Neural cell (in vitro differentiated cells): ENCODE measurements around the gene CCDC33. TPM values are rescaled to one million over a fixed set of nuclear protein-coding genes. Genes with fewer than 3 reads are reported as not detected.

Experiments used
- H2AFZ ChIP-seq: fragments of 200-600, 300-800 bp; sonication (generic), shearing (Covaris generic); 2 replicates; pipeline ENCODE4 v1.6.0; 2014; ENCODE audit warnings: low read depth, mild to moderate bottlenecking, antibody characterized with exemption, low read length, moderate library complexity
- H3F3A ChIP-seq: fragments of 200-600 bp; shearing (Covaris generic); 2 replicates; pipeline ENCODE4 v1.6.1; 2016; ENCODE audit warnings: mild to moderate bottlenecking, moderate library complexity, mixed read lengths, antibody characterized with exemption, low read length; ENCODE audit not compliant: insufficient read depth, poor library complexity, severe bottlenecking
- H3K27ac ChIP-seq: fragments of 200-600, 300-800 bp; sonication (generic), shearing (Covaris generic); 2 replicates; pipeline ENCODE4 v1.5.1; 2014; ENCODE audit warnings: mild to moderate bottlenecking, low read length, moderate library complexity
- H3K27me3 ChIP-seq: fragments of 300-800, 200-600 bp; sonication (generic), shearing (Covaris generic); 2 replicates; pipeline ENCODE4 v1.6.0; 2014; ENCODE audit warnings: mild to moderate bottlenecking, low read depth, low read length, moderate library complexity; ENCODE audit not compliant: insufficient read depth
- H3K36me3 ChIP-seq: fragments of 300-800, 200-600 bp; sonication (generic), shearing (Covaris generic); 2 replicates; pipeline ENCODE4 v1.5.1; 2014; ENCODE audit warnings: mild to moderate bottlenecking, antibody characterized with exemption, low read length, moderate library complexity; ENCODE audit not compliant: insufficient read depth
- H3K4me2 ChIP-seq: fragments of 300-800, 200-600 bp; sonication (generic), shearing (Covaris generic); 2 replicates; pipeline ENCODE4 v1.6.0; 2014; ENCODE audit warnings: mild to moderate bottlenecking, low read length
- H3K4me3 ChIP-seq: fragments of 300-800, 200-600 bp; sonication (generic), shearing (Covaris generic); 2 replicates; pipeline ENCODE4 v1.5.1; 2014; ENCODE audit warnings: mild to moderate bottlenecking, low read length, moderate library complexity
- H3K79me2 ChIP-seq: fragments of 200-600 bp; shearing (Covaris generic); replicated peaks from 2 replicates; pipeline ENCODE4 v1.6.0; 2014; ENCODE audit warnings: mild to moderate bottlenecking, low read length, moderate library complexity; ENCODE audit not compliant: insufficient read depth
- H3K9ac ChIP-seq: fragments of 300-800, 200-600 bp; sonication (generic), shearing (Covaris generic); 2 replicates; pipeline ENCODE4 v1.6.1; 2016; ENCODE audit warnings: mild to moderate bottlenecking, low read length, mixed read lengths
- H3K9me2 ChIP-seq: fragments of 200-600 bp; shearing (Covaris generic); 2 replicates; pipeline ENCODE4 v1.6.1; 2016; ENCODE audit warnings: mild to moderate bottlenecking, low read length, mixed read lengths; ENCODE audit not compliant: insufficient read depth
- H3K9me3 ChIP-seq: fragments of 200-600, 300-800 bp; sonication (generic), shearing (Covaris generic); 2 replicates; pipeline ENCODE4 v1.6.1; 2016; ENCODE audit warnings: mild to moderate bottlenecking, mixed run types, low read length, moderate library complexity, mixed read lengths
- H4K20me1 ChIP-seq: fragments of 200-600 bp; shearing (Covaris generic); 2 replicates; pipeline ENCODE4 v1.6.1; 2016; ENCODE audit warnings: mild to moderate bottlenecking, mixed run types; ENCODE audit not compliant: insufficient read depth
- CTCF ChIP-seq: fragments of 450-650 bp; IDR thresholded peaks from 2 replicates; pipeline ENCODE4 v1.5.1; 2014; ENCODE audit warnings: antibody characterized with exemption, mild to moderate bottlenecking, moderate library complexity; ENCODE audit not compliant: poor library complexity, severe bottlenecking
- EP300 ChIP-seq: fragments of 450-650 bp; conservative IDR thresholded peaks from 2 replicates; pipeline ENCODE4 v1.6.1; 2014; ENCODE audit warnings: antibody characterized with exemption, mild to moderate bottlenecking, moderate library complexity; ENCODE audit not compliant: poor library complexity, severe bottlenecking
- EZH2 ChIP-seq: fragments of 200-600, 300-800 bp; shearing (Covaris generic), sonication (generic); IDR thresholded peaks from 2 replicates; pipeline ENCODE4 v1.6.1; 2014; ENCODE audit warnings: antibody characterized with exemption, low read length, borderline replicate concordance, mild to moderate bottlenecking; ENCODE audit not compliant: insufficient read depth, poor library complexity, severe bottlenecking
- MXI1 ChIP-seq: fragments of 450-650 bp; conservative IDR thresholded peaks from 2 replicates; pipeline ENCODE4 v1.6.1; 2014; ENCODE audit warnings: antibody characterized with exemption, mild to moderate bottlenecking; ENCODE audit not compliant: poor library complexity, severe bottlenecking
- POLR2AphosphoS5 ChIP-seq: IDR thresholded peaks from 2 replicates; pipeline ENCODE4 v1.6.1; 2012
- RAD21 ChIP-seq: fragments of 450-650 bp; conservative IDR thresholded peaks from 2 replicates; pipeline ENCODE4 v1.6.1; 2014; ENCODE audit warnings: antibody characterized with exemption, mild to moderate bottlenecking, moderate library complexity
- SMC3 ChIP-seq: fragments of 450-650 bp; conservative IDR thresholded peaks from 2 replicates; pipeline ENCODE4 v1.6.1; 2014; ENCODE audit warnings: antibody characterized with exemption, mild to moderate bottlenecking, moderate library complexity; ENCODE audit not compliant: poor library complexity
- TAF1 ChIP-seq: IDR thresholded peaks from 2 replicates; pipeline ENCODE4 v1.6.1; 2012; ENCODE audit warnings: low read depth
- polyA plus RNA-seq: library from polyadenylated mRNA; depleted of rRNA; stranded (reverse); fragments of >200 nt; gene quantifications from 2 replicates; pipeline ENCODE4 v1.2.3, GENCODE V29; 2014
- TF ChIP-seq, protein P1 (sequence below): IDR thresholded peaks from 2 replicates; pipeline ENCODE4 v1.6.1; 2012; ENCODE audit warnings: borderline replicate concordance

CCDC33 gene
- polyA plus RNA-seq, 1 donor from 2014 or later, result 1.4 TPM

DNA sequence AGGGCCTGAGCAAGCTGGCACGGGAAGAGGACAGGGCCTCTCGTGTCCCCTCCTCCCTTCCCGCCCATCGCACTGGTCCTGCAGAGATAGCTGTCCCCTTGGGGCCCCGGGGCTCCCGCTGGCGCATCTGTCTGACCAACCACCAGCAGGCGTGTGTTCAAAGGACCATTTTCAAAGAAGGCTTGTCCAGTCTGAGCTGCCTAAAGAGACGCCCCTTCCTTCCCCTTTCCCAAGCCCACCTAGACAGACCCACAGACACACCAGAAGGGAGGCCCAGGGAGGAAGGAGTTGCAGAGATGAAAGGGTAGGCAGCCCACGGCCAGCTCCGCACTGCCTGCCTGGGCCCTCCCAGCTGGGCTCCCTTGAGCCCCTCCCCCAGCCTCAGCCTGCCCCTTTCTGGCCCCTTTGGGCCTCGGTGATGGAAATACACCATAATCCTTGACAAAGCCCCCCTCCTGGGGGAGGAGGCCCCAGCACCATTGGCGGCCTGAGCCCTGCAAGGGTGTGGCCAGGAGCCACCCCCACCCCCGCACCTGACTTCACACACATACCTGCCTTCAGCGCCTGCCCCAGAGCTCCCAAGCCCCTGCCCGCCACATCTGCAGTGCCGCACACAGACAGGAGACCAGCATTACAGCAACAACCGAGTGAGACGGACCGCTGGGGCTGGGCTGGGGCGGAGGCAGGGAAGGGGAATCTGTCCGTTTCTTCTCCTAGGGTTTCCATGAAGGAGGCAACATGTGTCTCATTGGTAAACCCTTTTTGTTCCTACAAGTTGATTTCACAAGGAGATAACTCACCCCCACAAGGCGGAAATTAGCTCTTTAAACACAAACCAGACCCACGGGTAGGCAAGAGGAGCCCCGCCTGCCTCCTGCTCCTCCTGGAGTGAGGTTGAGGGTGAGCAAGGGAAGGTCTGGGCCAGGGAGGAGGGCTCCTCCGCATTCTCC lies 33.4 kb upstream of the CCDC33 start, which contains the start of gene STRA6:
STRA6 (minus strand) TSS at position 336 of the 950 bp plus-strand sequence. CDS start 520 bp downstream, outside the sequence.
- no peaks in the 10 kb centered on the region for H3K9me2 ChIP-seq
- H3K79me2 ChIP-seq, result no peaks in the 10 kb centered on the region
- H3K9ac ChIP-seq, result peak within 1 kb of the TSS; percentile 42
- TF ChIP-seq EP300 (no peak), EZH2 (no peak), MXI1 (no peak), TAF1 (no peak), SMC3 (no peak), CTCF (peak; percentile 52), RAD21 (peak; percentile 33), POLR2AphosphoS5 (no peak)
- TF ChIP-seq, protein P1, sequence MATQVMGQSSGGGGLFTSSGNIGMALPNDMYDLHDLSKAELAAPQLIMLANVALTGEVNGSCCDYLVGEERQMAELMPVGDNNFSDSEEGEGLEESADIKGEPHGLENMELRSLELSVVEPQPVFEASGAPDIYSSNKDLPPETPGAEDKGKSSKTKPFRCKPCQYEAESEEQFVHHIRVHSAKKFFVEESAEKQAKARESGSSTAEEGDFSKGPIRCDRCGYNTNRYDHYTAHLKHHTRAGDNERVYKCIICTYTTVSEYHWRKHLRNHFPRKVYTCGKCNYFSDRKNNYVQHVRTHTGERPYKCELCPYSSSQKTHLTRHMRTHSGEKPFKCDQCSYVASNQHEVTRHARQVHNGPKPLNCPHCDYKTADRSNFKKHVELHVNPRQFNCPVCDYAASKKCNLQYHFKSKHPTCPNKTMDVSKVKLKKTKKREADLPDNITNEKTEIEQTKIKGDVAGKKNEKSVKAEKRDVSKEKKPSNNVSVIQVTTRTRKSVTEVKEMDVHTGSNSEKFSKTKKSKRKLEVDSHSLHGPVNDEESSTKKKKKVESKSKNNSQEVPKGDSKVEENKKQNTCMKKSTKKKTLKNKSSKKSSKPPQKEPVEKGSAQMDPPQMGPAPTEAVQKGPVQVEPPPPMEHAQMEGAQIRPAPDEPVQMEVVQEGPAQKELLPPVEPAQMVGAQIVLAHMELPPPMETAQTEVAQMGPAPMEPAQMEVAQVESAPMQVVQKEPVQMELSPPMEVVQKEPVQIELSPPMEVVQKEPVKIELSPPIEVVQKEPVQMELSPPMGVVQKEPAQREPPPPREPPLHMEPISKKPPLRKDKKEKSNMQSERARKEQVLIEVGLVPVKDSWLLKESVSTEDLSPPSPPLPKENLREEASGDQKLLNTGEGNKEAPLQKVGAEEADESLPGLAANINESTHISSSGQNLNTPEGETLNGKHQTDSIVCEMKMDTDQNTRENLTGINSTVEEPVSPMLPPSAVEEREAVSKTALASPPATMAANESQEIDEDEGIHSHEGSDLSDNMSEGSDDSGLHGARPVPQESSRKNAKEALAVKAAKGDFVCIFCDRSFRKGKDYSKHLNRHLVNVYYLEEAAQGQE, result no peak
- no peaks in the 10 kb centered on the region for H3F3A ChIP-seq
- no peak within 1 kb of the TSS for H2AFZ ChIP-seq
- no peaks in the 10 kb centered on the region for H4K20me1 ChIP-seq
- H3K9me3 ChIP-seq, result no peaks in the 10 kb centered on the region
- no peaks in the 10 kb centered on the region for H3K36me3 ChIP-seq
- H3K27me3 ChIP-seq, result no peaks in the 10 kb centered on the region
- no peak within 1 kb of the TSS for H3K4me2 ChIP-seq
- peak within 1 kb of the TSS; percentile 27 for H3K4me3 ChIP-seq
- peak within 1 kb of the TSS; percentile 26 for H3K27ac ChIP-seq

DNA sequence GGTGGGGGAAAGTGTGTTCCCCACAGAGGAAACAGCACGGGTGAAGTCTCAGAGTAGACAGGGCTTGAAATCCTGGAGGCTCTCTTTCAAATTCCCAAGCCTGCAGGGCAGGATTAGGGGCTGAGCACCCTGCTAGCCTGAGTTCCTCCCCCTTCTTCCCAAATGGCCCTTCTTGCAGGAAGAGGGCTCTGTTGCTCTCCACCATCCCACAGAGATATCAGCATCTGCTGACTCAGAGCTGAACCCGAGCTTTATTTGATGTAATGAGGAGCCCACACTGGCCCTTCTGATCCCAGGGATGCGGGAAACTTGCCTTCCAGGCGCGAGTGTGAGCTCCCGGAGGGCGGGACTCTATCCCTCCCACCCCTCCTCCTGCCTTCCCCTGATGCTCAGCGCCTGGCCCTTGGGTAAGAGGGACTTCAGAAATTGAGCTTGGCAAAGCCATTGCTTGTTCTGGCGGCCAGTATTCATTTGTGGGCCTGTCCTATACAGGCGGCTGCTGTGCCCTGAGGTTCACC lies 32.2 kb upstream of the CCDC33 start:
- TF ChIP-seq EZH2 (no peak), EP300 (no peak), RAD21 (no peak), POLR2AphosphoS5 (no peak), TAF1 (no peak), SMC3 (no peak), MXI1 (no peak), CTCF (no peak)
- TF ChIP-seq, protein P1, result no peak
- Histone ChIP-seq H3K9me2 (no peaks in the 10 kb centered on the region), H3K27me3 (no peaks in the 10 kb centered on the region), H3K9ac (no peak overlapping the region), H2AFZ (no peak overlapping the region), H3K36me3 (no peaks in the 10 kb centered on the region), H3K27ac (no peak overlapping the region), H3F3A (no peaks in the 10 kb centered on the region), H3K79me2 (no peaks in the 10 kb centered on the region), H3K9me3 (no peaks in the 10 kb centered on the region), H4K20me1 (no peaks in the 10 kb centered on the region), H3K4me2 (no peak overlapping the region), H3K4me3 (no peak overlapping the region)
